Measurements from ENCODE around the gene MPPED1.
A peak's percentile ranks its signal among the peaks of the same experiment; 100 is the strongest.

Gene MPPED1

DNA sequence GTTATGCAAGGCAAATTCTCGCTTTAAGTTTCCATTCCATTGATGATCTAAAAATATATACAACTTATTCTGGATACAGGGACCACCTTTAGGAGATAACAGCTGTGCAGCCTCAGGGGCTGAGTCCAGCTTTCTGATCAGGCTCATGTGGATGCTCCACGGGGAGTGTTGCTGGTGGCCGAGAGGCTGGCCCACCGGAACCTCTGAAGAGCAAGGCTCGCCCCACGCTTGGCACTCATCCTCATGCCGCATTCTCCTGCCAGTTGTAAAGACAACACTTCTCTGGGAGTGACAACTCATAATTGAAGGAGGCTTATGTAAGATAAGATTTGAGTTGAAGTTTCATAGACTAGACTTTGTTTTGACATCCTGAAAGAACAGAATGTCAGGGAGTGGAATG, 123.5 kb downstream of the MPPED1 start:
- DNase-seq (ENCODE audit: low read depth): no peak
- TF ChIP-seq, protein P1, sequence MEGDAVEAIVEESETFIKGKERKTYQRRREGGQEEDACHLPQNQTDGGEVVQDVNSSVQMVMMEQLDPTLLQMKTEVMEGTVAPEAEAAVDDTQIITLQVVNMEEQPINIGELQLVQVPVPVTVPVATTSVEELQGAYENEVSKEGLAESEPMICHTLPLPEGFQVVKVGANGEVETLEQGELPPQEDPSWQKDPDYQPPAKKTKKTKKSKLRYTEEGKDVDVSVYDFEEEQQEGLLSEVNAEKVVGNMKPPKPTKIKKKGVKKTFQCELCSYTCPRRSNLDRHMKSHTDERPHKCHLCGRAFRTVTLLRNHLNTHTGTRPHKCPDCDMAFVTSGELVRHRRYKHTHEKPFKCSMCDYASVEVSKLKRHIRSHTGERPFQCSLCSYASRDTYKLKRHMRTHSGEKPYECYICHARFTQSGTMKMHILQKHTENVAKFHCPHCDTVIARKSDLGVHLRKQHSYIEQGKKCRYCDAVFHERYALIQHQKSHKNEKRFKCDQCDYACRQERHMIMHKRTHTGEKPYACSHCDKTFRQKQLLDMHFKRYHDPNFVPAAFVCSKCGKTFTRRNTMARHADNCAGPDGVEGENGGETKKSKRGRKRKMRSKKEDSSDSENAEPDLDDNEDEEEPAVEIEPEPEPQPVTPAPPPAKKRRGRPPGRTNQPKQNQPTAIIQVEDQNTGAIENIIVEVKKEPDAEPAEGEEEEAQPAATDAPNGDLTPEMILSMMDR (conservative IDR thresholded peaks at IDR 0.05; ENCODE audit: low read depth, low read length): no peak
- H3K4me3 ChIP-seq (ENCODE audit: low read length): no peak overlapping the region

DNA sequence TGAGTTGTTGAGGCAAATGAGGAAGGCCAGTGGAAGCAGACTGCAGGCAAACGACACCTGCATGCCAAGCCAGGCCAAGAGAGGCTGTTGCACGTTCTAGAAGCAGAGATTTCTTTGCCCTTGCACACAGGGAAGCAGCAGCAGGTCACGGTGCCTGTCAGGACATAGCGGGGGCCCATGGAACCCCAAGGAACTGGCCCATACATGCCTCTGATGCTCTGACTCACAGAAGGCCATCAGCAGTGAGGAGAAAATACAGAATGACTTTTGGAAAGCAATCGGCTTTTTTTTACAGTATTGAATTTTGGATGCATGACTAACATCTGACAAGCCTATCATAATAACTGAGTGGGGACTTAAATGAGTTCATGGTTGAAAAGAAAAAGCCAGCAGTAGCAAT, 123.9 kb downstream of the MPPED1 start:
- TF ChIP-seq, protein P1 (conservative IDR thresholded peaks at IDR 0.05; ENCODE audit: low read depth, low read length): no peak
- DNase-seq (ENCODE audit: low read depth): no peak
- no peak overlapping the region for H3K4me3 ChIP-seq (ENCODE audit: low read length)

- no peak overlapping the region for H3K4me3 ChIP-seq (ENCODE audit: low read length)
- TF ChIP-seq, protein P1 (conservative IDR thresholded peaks at IDR 0.05; ENCODE audit: low read depth, low read length): peak; percentile 19
- DNase-seq (ENCODE audit: low read depth): no peak
These were observed 125.3 kb downstream of the MPPED1 start for GRCh38 chr22:43537019-43537585.

- TF ChIP-seq, protein P1 (conservative IDR thresholded peaks at IDR 0.05; ENCODE audit: low read depth, low read length): no peak
- no peak for DNase-seq (ENCODE audit: low read depth)
These were observed 128.0 kb downstream of the MPPED1 start for GRCh38 chr22:43539572-43540528.

GRCh38 chr22:43540529-43540923, 128.7 kb downstream of the MPPED1 start:
- TF ChIP-seq, protein P1 (conservative IDR thresholded peaks at IDR 0.05; ENCODE audit: low read depth, low read length): no peak
- no peak overlapping the region for H3K4me3 ChIP-seq (ENCODE audit: low read length)
- DNase-seq (ENCODE audit: low read depth): no peak

More at GRCh38 chr22:43539572-43540528, 128.0 kb downstream of the MPPED1 start:
- H3K4me3 ChIP-seq (ENCODE audit: low read length): no peak overlapping the region

DNA sequence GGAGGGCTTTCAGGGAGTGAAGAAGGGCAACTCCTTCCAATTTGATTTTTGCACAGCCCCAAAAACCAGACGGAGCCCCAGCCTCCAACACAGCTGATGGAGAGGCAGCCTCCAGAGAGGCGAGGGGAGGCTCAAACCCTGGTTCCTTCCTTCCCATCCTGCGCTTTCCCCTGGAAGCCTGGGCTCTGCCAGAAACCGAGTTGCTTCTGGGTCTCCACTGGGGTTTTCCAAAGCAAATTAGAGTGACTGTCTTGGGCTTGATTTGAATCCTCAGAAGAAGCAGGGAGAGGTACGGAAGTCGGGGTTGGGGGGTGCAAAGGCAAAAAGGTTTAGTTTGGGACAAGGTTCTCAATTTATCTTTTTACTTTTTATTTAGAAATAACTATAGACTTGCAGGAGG, 129.2 kb downstream of the MPPED1 start:
- TF ChIP-seq, protein P1 (conservative IDR thresholded peaks at IDR 0.05; ENCODE audit: low read depth, low read length): no peak
- H3K4me3 ChIP-seq (ENCODE audit: low read length): no peak overlapping the region
- DNase-seq (ENCODE audit: low read depth): no peak

All from retinal pigment epithelial cell (primary cell).